Stomach (tissue), 4 donors: ENCODE data around the gene NAXD.

Experiments used
- EP300 ChIP-seq: sonication (generic); formaldehyde crosslinking; IDR thresholded peaks from one replicate; pipeline ENCODE4 v1.6.1; 2017; ENCODE audit warnings: antibody characterized with exemption
- POLR2A ChIP-seq, 4 donors: fragments of 450-650 bp; IDR thresholded peaks; one replicate each; pipeline ENCODE4 v1.6.1; 2016; ENCODE audit warnings: antibody characterized with exemption in 4 of 4, control low read depth in 2 of 4, mild to moderate bottlenecking in 1 of 4, moderate library complexity in 1 of 4
- POLR2AphosphoS5 ChIP-seq, 3 donors: sonication (generic); formaldehyde crosslinking; IDR thresholded peaks; one replicate each; pipeline ENCODE4 v1.6.1; 2016; ENCODE audit warnings: antibody characterized with exemption in 3 of 3
- TF ChIP-seq, protein P1 (sequence below), 7 experiments: fragments of 450-650 bp in 4 of 7; fragments of 200-600 bp in 3 of 7; sonication (generic) in 3 of 7; IDR thresholded peaks; one replicate each; pipeline ENCODE4 v1.5.1; 2016 to 2019; ENCODE audit warnings: antibody characterized with exemption in 7 of 7, control low read depth in 2 of 7, mild to moderate bottlenecking in 1 of 7

DNA sequence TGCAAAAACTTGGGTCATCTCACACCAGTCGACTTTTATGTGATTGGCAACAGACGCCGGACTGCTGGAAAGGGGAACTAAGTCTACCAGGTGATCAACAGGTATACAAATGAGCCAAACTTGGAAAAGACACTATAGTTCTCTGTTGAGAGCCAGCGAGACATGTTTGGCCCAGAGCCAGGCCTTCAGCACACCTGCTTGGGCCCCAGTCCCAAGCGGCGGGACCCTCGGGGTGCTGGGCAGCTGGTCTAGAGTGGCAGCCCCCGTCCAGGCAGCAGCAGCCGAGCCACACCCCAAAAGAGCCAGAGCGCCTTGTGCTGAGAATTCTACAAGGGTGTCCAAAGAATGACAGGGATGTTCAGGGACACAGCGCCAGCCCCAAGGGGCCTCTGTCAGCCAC lies 28.0 kb downstream of the NAXD start:
- TF ChIP-seq POLR2A (IDR thresholded peaks at IDR 0.05) (no peak), EP300 (no peak), POLR2AphosphoS5 (IDR thresholded peaks at IDR 0.05) (no peak)
- TF ChIP-seq, protein P1, sequence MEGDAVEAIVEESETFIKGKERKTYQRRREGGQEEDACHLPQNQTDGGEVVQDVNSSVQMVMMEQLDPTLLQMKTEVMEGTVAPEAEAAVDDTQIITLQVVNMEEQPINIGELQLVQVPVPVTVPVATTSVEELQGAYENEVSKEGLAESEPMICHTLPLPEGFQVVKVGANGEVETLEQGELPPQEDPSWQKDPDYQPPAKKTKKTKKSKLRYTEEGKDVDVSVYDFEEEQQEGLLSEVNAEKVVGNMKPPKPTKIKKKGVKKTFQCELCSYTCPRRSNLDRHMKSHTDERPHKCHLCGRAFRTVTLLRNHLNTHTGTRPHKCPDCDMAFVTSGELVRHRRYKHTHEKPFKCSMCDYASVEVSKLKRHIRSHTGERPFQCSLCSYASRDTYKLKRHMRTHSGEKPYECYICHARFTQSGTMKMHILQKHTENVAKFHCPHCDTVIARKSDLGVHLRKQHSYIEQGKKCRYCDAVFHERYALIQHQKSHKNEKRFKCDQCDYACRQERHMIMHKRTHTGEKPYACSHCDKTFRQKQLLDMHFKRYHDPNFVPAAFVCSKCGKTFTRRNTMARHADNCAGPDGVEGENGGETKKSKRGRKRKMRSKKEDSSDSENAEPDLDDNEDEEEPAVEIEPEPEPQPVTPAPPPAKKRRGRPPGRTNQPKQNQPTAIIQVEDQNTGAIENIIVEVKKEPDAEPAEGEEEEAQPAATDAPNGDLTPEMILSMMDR (IDR thresholded peaks at IDR 0.05), result no peak
